Measurements from ENCODE around the gene TMEM183A. TPM values are rescaled to one million over a fixed set of nuclear protein-coding genes. Genes with fewer than 3 reads are reported as not detected.

TMEM183A gene
- 131 and 149 TPM in 2 replicates for total RNA-seq (2011; cell fraction: chromatin; rRNA removed; ENCODE audit: low replicate concordance)
- 80.0 and 91.2 TPM in 2 replicates for total RNA-seq (2011; cell fraction: nucleolus; rRNA removed)
- 117 and 162 TPM in 2 replicates for total RNA-seq (2011; cell fraction: nucleoplasm; rRNA removed)
- total RNA-seq (2014; rRNA removed): 119 and 136 TPM in 2 replicates
- 127 and 136 TPM in 2 replicates for total RNA-seq (2014; rRNA removed; fragmentation: Illumina TruSeq; extraction: Trizol)
- 114 TPM in 2 replicates for total RNA-seq (2015; rRNA removed; fragmentation: Illumina TruSeq; extraction: Trizol)
- 124 and 143 TPM in 2 replicates for total RNA-seq (2021)
- 166 and 180 TPM in 2 replicates for polyA plus RNA-seq (2011; rRNA removed)
- 195 and 277 TPM in 2 replicates for polyA plus RNA-seq (2011; cell fraction: cytosol; rRNA removed)
- 226 and 265 TPM in 2 replicates for polyA plus RNA-seq (2011; cell fraction: nucleus; rRNA removed)
- polyA plus RNA-seq (2012): 81.2 and 82.1 TPM in 2 replicates
- 144 and 190 TPM in 2 replicates for polyA plus RNA-seq (2014; fragmentation: Illumina TruSeq; extraction: Trizol)
- 10 to 100 TPM; 23.4 to 31.8 TPM for polyA plus RNA-seq (2014; fragmentation: Nextera tagmentation; extraction: Ambion mirVana)
- polyA plus RNA-seq (2014; rRNA removed): 124 and 139 TPM in 2 replicates
- polyA minus RNA-seq (2011; rRNA and poly(A)+ RNA removed): 195 and 208 TPM in 2 replicates
- polyA minus RNA-seq (2011; cell fraction: cytosol; rRNA and poly(A)+ RNA removed): 63.5 and 86.2 TPM in 2 replicates
- 54.9 and 85.7 TPM in 2 replicates for polyA minus RNA-seq (2011; cell fraction: nucleus; rRNA and poly(A)+ RNA removed)
- percentile 96 among the genes with signal in this experiment for Bru-seq, nascent RNA
- percentile 96 among the genes with signal in this experiment for BruChase-seq, experiment 1, labeled RNA remaining after a 2-hour chase
- percentile 95 among the genes with signal in this experiment for BruChase-seq, experiment 2, labeled RNA remaining after a 6-hour chase
- long read RNA-seq, experiment 1, transcript TMEM183A-201 (8 exons, 3,019 nt): major isoform, 377 of 678 reads
- long read RNA-seq, experiment 1, partial matches to known transcripts: 115 of 678 reads
- long read RNA-seq, experiment 1, other reads (novel, unspliced or antisense): 186 of 678 reads
- long read RNA-seq, experiment 2, transcript TMEM183A-201 (8 exons, 3,019 nt): major isoform, 105 of 186 reads
- long read RNA-seq, experiment 2, partial matches to known transcripts: 22 of 186 reads
- long read RNA-seq, experiment 2, other reads (novel, unspliced or antisense): 59 of 186 reads
- long read RNA-seq, experiment 3, transcript TMEM183A-201 (8 exons, 3,019 nt): major isoform, 174 of 288 reads
- long read RNA-seq, experiment 3, partial matches to known transcripts: 34 of 288 reads
- long read RNA-seq, experiment 3, other reads (novel, unspliced or antisense): 80 of 288 reads

DNA sequence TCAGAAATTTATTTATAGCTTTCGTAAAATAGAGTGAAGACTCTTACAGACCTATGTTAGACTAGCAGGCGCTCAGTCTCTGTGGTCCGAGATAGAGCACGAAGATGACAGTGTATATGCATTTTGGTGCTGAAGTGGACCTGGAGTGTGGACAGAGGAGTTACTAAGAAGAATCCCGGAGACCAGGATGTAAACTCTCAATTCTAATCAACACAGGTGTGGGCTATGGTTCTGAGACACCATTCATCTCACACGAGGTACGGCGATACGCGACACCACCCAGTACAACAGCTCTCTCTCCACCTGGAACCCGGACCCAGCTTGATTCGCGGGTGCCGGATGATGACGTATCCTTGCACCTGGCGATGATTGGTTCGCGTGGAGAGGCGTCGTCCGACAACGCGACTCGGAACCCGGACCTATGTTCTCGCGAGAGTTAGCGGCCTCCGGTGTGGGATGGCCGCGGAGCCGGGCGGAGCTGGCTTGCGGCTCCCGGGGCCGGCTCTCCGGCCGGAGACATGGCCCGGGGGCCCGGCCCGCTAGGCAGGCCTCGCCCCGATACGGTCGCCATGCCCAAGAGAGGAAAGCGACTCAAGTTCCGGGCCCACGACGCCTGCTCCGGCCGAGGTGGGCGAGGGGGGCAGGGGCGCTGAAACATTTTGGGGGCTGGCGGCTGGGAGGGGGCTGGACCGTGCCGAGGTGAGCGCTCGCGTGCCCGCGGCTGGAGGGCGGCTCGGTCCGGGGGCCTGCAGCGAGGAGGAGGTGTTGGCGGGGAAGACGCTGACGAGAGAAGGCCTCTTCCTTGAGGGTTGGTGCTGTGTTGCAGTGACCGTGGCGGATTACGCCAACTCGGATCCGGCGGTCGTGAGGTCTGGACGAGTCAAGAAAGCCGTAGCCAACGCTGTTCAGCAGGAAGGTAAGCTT lies at the start of gene TMEM183A:
TSS of gene TMEM183A (plus strand) at position 427 of the 924 bp plus-strand sequence. CDS start at position 519, 92 bp downstream.
- in situ Hi-C loops (cut with MboI): no loop called here
- FAIRE-seq: peak; percentile 96
- CTCF ChIA-PET (ENCODE audit: low intra/inter-chr PET ratio): no interaction called here
- H3K4me3 ChIP-seq: peak within 1 kb of the TSS; percentile 89
- no peaks in the 10 kb centered on the region for H3K9me3 ChIP-seq (replicated peaks; ENCODE audit: control insufficient read depth, insufficient read depth, low read depth, low read length)
- intact Hi-C loops (cut with micrococcal nuclease): loop anchor here (10.0 kb wide), 1 partner anchor 282 kb away; no protein-coding TSS in a partner anchor
- POLR2A ChIA-PET: interaction anchor here (0.6 to 2.7 kb wide), 33 partner anchors 8 to 661 kb away, joined by 3 to 14 read pairs (median 4); partner anchors contain the start of genes KLHL12, PPFIA4 and RABIF
- H3K27me3 ChIP-seq (ENCODE audit: control insufficient read depth in 2 of 2, insufficient read depth in 2 of 2, low read length in 2 of 2): no peaks in the 10 kb centered on the region
- peak; percentile 96 to 100 (median 96) for DNase-seq (ENCODE audit: extremely low read depth in 1 of 4, low spot score in 3 of 4)
- H3K27ac ChIP-seq (ENCODE audit: extremely low read depth, low read depth, low read length): peak within 1 kb of the TSS; percentile 99
- peaks cover 51% of the 10 kb centered on the region for H3K79me2 ChIP-seq (ENCODE audit: control insufficient read depth, insufficient read depth, low read length)
- peaks cover 38% of the 10 kb centered on the region for H3K36me3 ChIP-seq (ENCODE audit: control insufficient read depth, insufficient read depth, low read length)
- no peaks in the 10 kb centered on the region for H3K9me1 ChIP-seq (ENCODE audit: control insufficient read depth, insufficient read depth, low read length)
- BruUV-seq (replicated peaks): no TSS peak
- WGBS (ENCODE audit: insufficient coverage, low coverage, missing lambda C conversion rate): under 1% methylated on average over 75 of the region's 78 CpGs
- H3K9ac ChIP-seq (ENCODE audit: insufficient read depth in 1 of 2, low read depth in 2 of 2, low read length in 2 of 2): peak within 1 kb of the TSS; percentile 97 to 100
- peak within 1 kb of the TSS; percentile 86 for H2AFZ ChIP-seq (ENCODE audit: low read depth, low read length)
- H3K4me1 ChIP-seq (replicated peaks in 1 of 2; ENCODE audit: control insufficient read depth in 2 of 2, insufficient read depth in 2 of 2, low read length in 2 of 2): peaks cover 14 to 19% of the 10 kb centered on the region in 2 experiments
- peak within 1 kb of the TSS; percentile 100 for H3K4me2 ChIP-seq (ENCODE audit: insufficient read depth, low read length)
- no peaks in the 10 kb centered on the region for H4K20me1 ChIP-seq (replicated peaks; ENCODE audit: control insufficient read depth, insufficient read depth, low read length)
- ATAC-seq: peak; percentile 94
- TF ChIP-seq MYC (IDR thresholded peaks at IDR 0.05; ENCODE audit: low read depth, low read length) (peak; percentile 95), MYC (CRISPR knock-in tag; IDR thresholded peaks at IDR 0.05; ENCODE audit: borderline replicate concordance, low read depth) (peak; percentile 83; the same call in 1 of the 2 replicates), CBFA2T3 (IDR thresholded peaks at IDR 0.05) (peak; percentile 23; the same call in 1 of the 2 replicates), ZNF785 (CRISPR knock-in tag; IDR thresholded peaks at IDR 0.05) (no peak), TFE3 (CRISPR knock-in tag; IDR thresholded peaks at IDR 0.05) (no peak), CREB1 (IDR thresholded peaks at IDR 0.05) (peak; percentile 99), CREB1 (CRISPR knock-in tag; IDR thresholded peaks at IDR 0.05) (peak; percentile 99), FOXA1 (IDR thresholded peaks at IDR 0.05; ENCODE audit: borderline replicate concordance) (no peak), TSC22D4 (tag; IDR thresholded peaks at IDR 0.05) (no peak), ZKSCAN1 (IDR thresholded peaks at IDR 0.05; ENCODE audit: low read depth, low read length) (peak; percentile 51; the same call in 1 of the 2 replicates)
- TF ChIP-seq, protein P1, sequence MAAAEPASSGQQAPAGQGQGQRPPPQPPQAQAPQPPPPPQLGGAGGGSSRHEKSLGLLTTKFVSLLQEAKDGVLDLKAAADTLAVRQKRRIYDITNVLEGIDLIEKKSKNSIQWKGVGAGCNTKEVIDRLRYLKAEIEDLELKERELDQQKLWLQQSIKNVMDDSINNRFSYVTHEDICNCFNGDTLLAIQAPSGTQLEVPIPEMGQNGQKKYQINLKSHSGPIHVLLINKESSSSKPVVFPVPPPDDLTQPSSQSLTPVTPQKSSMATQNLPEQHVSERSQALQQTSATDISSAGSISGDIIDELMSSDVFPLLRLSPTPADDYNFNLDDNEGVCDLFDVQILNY (CRISPR knock-in tag; IDR thresholded peaks at IDR 0.05): 0 out of 2 replicates have a peak, but pooled peaks have one; percentile 41
